T-helper 1 cell treated with Interleukin-12 subunit alpha and Interleukin-12 subunit beta and Interleukin-4 antibody, amounts not matched to agents 30 μg/mL and 1 μg/mL, for 36 hours (primary cell): Measurements from ENCODE around the gene HOMER2.
"Not testable (repeated sequence)": the region's sequence is repeated elsewhere in the genome, so short reads cannot be mapped to it uniquely, and the experiment has no call there.

ENCODE experiments used
- H3K27ac Mint-ChIP-seq: one replicate; pipeline ENCODE4 v1.8.0; 2021; ENCODE audit warnings: mild to moderate bottlenecking, mixed read lengths
- H3K27me3 Mint-ChIP-seq: one replicate; pipeline ENCODE4 v1.8.0; 2021; ENCODE audit warnings: low read depth, mixed read lengths
- H3K36me3 Mint-ChIP-seq: one replicate; pipeline ENCODE4 v1.8.0; 2021; ENCODE audit warnings: low read depth, mixed read lengths
- H3K4me1 Mint-ChIP-seq: one replicate; pipeline ENCODE4 v1.8.0; 2021; ENCODE audit warnings: low read depth, mixed read lengths
- H3K4me3 Mint-ChIP-seq: one replicate; pipeline ENCODE4 v1.8.0; 2021; ENCODE audit warnings: mild to moderate bottlenecking, moderate library complexity, mixed read lengths
- H3K9me3 Mint-ChIP-seq: one replicate; pipeline ENCODE4 v1.8.0; 2021; ENCODE audit warnings: mixed read lengths

The HOMER2 gene

GRCh38 chr15:82950295-82950694 lies 2.2 kb downstream of the HOMER2 start:
- peaks cover 29% of the 10 kb centered on the region for H3K27me3 Mint-ChIP-seq
- H3K4me3 Mint-ChIP-seq = no peak overlapping the region
- H3K9me3 Mint-ChIP-seq = no peaks in the 10 kb centered on the region
- H3K27ac Mint-ChIP-seq = no peak overlapping the region
- peaks cover 8% of the 10 kb centered on the region for H3K4me1 Mint-ChIP-seq
- H3K36me3 Mint-ChIP-seq = no peaks in the 10 kb centered on the region

DNA sequence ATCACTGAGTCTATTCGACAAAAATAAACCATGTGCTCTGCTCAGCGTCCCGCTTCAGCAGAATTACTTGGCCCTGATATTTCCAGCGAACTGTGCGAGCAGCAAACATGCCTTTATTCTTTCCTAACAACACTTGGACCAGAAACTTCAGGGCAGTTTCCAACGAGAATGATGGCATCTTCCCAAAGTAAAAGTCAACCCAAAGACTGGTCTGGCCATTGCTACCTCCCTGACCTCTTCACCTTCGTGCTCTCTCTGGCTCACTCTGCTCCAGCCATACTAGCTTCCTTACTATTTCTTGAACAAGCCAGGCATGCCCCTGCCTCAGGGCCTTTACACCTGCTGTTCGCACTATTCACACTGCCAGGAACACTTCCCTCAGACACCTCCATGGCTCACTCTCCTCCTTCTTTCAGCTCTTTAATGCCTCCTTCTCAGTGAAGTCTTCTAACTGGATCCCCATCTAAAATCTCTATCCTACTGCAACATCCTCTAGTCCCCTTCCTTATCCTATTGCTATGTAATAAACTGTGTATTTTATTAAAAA lies 6.3 kb downstream of the HOMER2 start:
- Mint-ChIP-seq H3K9me3 (no peaks in the 10 kb centered on the region), H3K27ac (no peak overlapping the region), H3K4me3 (no peak overlapping the region), H3K27me3 (peaks cover 28% of the 10 kb centered on the region), H3K4me1 (no peaks in the 10 kb centered on the region), H3K36me3 (no peaks in the 10 kb centered on the region)

DNA sequence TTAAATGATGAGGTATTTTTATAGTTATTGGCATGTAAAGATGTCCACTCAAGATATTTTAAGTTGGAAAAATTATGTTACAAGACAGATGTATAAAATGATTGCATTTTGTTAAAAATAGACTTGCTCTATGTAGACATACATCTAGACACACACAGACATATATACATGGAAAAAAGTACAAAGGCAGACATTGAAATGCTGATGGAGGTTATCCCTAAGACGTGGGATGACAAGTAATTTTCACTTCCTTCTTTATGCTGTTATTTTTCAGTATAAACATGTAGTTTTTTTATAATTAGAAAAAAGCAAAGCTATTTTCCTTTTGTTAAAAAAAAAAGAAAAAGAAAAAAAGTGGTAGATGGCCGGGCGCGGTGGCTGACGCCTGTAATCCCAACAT lies 7.2 kb downstream of the HOMER2 start:
- no peak overlapping the region for H3K27ac Mint-ChIP-seq
- H3K27me3 Mint-ChIP-seq = peaks cover 28% of the 10 kb centered on the region
- H3K4me1 Mint-ChIP-seq = no peaks in the 10 kb centered on the region
- H3K36me3 Mint-ChIP-seq = no peaks in the 10 kb centered on the region
- H3K4me3 Mint-ChIP-seq = no peak overlapping the region
- H3K9me3 Mint-ChIP-seq = no peaks in the 10 kb centered on the region

- Mint-ChIP-seq H3K4me1 (no peaks in the 10 kb centered on the region), H3K27ac (no peak overlapping the region), H3K27me3 (peaks cover 28% of the 10 kb centered on the region), H3K9me3 (no peaks in the 10 kb centered on the region), H3K4me3 (no peak overlapping the region), H3K36me3 (no peaks in the 10 kb centered on the region)
Measured at GRCh38 chr15:82944821-82945220, 7.7 kb downstream of the HOMER2 start.

GRCh38 chr15:82944056-82944455 lies 8.5 kb downstream of the HOMER2 start:
- no peak overlapping the region for H3K4me3 Mint-ChIP-seq

DNA sequence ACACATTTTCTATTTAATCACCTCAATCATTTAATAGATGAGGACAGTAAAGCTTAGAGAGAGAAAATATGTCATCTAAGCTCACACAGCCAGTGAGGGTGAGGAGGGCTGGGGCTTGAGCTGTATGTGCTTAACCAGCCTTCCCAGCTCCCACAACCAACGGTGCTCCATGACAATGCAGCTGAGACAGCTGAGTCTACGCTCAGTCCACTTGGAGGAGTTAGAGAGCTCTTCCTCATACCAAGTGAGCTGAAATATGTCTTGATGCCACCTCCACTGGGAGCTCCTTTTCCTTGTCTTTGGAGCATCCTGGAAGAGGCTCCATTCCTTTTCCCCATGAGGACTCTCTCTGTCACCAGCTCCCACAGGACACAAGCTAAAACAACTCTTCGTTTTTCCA lies 9.3 kb downstream of the HOMER2 start:
- no peak overlapping the region for H3K27ac Mint-ChIP-seq
- peaks cover 38% of the 10 kb centered on the region for H3K27me3 Mint-ChIP-seq
- no peaks in the 10 kb centered on the region for H3K36me3 Mint-ChIP-seq

More at GRCh38 chr15:82944056-82944455, 8.5 kb downstream of the HOMER2 start:
- Mint-ChIP-seq H3K27me3 (peaks cover 29% of the 10 kb centered on the region), H3K36me3 (no peaks in the 10 kb centered on the region), H3K9me3 (no peaks in the 10 kb centered on the region), H3K27ac (no peak overlapping the region), H3K4me1 (no peaks in the 10 kb centered on the region)

DNA sequence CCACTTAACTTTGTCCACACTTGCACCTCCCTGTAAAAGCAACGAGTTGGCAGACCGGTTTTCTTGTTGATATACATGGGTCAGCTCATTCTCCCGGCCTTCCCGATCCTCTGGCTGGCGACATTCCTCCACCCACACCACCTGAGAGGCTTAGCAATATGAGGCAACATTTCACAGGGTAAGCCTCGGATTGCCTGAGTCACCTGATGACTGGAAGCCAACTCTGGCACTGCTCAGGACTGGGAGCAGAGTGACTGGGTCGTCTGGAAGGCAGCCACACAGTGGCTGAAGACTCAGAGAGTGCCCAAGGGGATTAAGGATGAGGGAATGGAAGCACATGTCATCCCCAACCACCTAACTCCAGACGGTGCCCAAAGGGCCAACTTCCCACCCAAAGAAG lies 9.8 kb downstream of the HOMER2 start:
- Mint-ChIP-seq H3K4me3 (no peak overlapping the region), H3K27ac (no peak overlapping the region), H3K4me1 (no peaks in the 10 kb centered on the region), H3K36me3 (no peaks in the 10 kb centered on the region), H3K27me3 (peaks cover 38% of the 10 kb centered on the region), H3K9me3 (no peaks in the 10 kb centered on the region)

More for the DNA sequence above, 9.3 kb downstream of the HOMER2 start:
- Mint-ChIP-seq H3K9me3 (no peaks in the 10 kb centered on the region), H3K4me3 (no peak overlapping the region), H3K4me1 (no peaks in the 10 kb centered on the region)

DNA sequence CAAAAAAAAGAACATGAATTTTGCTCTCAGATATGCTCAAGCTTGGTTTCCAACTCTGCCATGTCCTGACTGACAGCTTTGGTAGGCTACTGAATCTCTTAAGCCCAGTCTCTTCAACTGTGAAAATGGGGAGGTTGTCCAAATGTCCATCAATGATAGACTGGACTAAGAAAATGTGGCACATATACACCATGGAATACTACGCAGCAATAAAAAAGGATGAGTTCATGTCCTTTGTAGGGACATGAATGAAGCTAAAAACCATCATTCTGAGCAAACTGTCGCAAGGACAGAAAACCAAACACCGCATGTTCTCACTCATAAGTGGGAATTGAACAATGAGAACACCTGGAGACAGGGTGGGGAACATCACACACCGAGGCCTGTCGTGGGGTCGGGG lies 12.8 kb downstream of the HOMER2 start:
- H3K9me3 Mint-ChIP-seq, H3K27ac Mint-ChIP-seq, H3K36me3 Mint-ChIP-seq, H3K4me3 Mint-ChIP-seq, H3K4me1 Mint-ChIP-seq: not testable (repeated sequence)
- H3K27me3 Mint-ChIP-seq = peaks cover 36% of the 10 kb centered on the region

GRCh38 chr15:82937712-82938058 lies 14.8 kb downstream of the HOMER2 start:
- H3K27me3 Mint-ChIP-seq = peaks cover 33% of the 10 kb centered on the region

DNA sequence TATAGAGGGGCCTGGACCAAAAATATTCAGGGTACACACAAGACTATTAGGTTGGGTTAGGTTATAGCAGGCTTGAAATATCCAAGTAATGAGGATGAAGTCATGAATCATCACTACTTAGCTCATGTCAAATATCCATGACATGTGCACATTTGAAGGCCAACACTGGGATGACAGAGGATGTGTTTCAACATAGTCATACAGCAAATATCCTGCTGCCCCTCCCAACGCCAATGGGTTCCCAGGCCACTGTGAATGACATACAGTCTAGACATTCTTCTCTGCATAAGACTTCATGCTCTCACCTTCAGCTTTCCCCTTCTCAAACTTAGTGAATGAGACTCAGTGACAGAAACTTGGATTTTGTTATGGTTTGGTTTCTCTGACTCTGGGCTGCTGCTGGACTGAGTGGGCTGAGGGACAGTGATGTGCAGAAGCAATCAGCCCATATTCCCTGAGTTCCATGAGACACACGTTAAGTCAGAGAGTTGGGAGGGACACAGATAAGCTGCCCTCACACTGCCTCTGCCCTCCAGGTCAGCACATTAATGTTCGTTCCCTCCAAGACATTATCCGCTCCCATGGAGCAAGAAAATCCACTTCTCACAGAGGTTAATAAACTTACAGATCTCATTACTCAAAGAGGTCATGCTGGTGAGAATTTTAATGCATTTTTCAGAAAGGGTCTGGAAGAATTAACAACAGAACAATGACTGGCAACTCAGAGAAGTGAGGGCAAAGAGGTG lies 15.4 kb downstream of the HOMER2 start:
- Mint-ChIP-seq H3K9me3 (no peaks in the 10 kb centered on the region), H3K4me1 (peaks cover 3% of the 10 kb centered on the region), H3K36me3 (no peaks in the 10 kb centered on the region), H3K27ac (no peak overlapping the region), H3K4me3 (no peak overlapping the region), H3K27me3 (peaks cover 33% of the 10 kb centered on the region)

More at GRCh38 chr15:82937712-82938058, 14.8 kb downstream of the HOMER2 start:
- Mint-ChIP-seq H3K27ac (no peak overlapping the region), H3K4me1 (peaks cover 3% of the 10 kb centered on the region), H3K4me3 (no peak overlapping the region), H3K36me3 (no peaks in the 10 kb centered on the region), H3K9me3 (no peaks in the 10 kb centered on the region)

GRCh38 chr15:82935382-82935781 lies 17.1 kb downstream of the HOMER2 start:
- H3K4me1 Mint-ChIP-seq = peaks cover 3% of the 10 kb centered on the region
- H3K36me3 Mint-ChIP-seq = no peaks in the 10 kb centered on the region
- no peak overlapping the region for H3K4me3 Mint-ChIP-seq
- peaks cover 27% of the 10 kb centered on the region for H3K27me3 Mint-ChIP-seq
- H3K27ac Mint-ChIP-seq = no peak overlapping the region
- H3K9me3 Mint-ChIP-seq = no peaks in the 10 kb centered on the region

- H3K4me1 Mint-ChIP-seq = peaks cover 3% of the 10 kb centered on the region
- no peak overlapping the region for H3K27ac Mint-ChIP-seq
- peaks cover 27% of the 10 kb centered on the region for H3K27me3 Mint-ChIP-seq
- H3K9me3 Mint-ChIP-seq = no peaks in the 10 kb centered on the region
- H3K36me3 Mint-ChIP-seq = no peaks in the 10 kb centered on the region
- no peak overlapping the region for H3K4me3 Mint-ChIP-seq
Measured at GRCh38 chr15:82934100-82934880, 18.2 kb downstream of the HOMER2 start.

GRCh38 chr15:82933576-82933975 lies 18.9 kb downstream of the HOMER2 start:
- peaks cover 3% of the 10 kb centered on the region for H3K4me1 Mint-ChIP-seq
- no peaks in the 10 kb centered on the region for H3K9me3 Mint-ChIP-seq

DNA sequence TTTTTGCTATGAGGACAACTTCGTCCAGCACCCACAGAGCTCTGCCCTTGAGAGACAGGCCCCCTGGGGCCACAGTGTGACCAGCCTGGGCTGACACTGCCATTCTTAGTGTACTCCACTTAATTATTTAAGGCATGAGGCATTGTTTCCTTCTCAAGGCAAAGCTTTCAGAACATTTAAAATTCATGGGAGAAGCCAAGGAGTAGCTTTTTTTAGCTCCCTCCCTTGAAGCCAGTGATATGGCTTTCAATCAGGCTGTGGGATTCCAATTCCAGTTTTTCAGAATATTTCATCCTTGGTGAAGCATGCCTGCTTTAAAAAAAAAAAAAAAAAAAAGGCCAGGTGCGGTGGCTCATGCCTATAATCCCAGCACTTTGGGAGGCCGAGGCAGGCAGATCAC lies 21.3 kb downstream of the HOMER2 start:
- Mint-ChIP-seq H3K27me3 (peaks cover 16% of the 10 kb centered on the region), H3K9me3 (no peaks in the 10 kb centered on the region), H3K36me3 (no peaks in the 10 kb centered on the region), H3K4me3 (no peak overlapping the region), H3K27ac (no peak overlapping the region), H3K4me1 (peaks cover 3% of the 10 kb centered on the region)

More at GRCh38 chr15:82933576-82933975, 18.9 kb downstream of the HOMER2 start:
- Mint-ChIP-seq H3K27ac (no peak overlapping the region), H3K36me3 (no peaks in the 10 kb centered on the region), H3K27me3 (peaks cover 20% of the 10 kb centered on the region), H3K4me3 (no peak overlapping the region)

DNA sequence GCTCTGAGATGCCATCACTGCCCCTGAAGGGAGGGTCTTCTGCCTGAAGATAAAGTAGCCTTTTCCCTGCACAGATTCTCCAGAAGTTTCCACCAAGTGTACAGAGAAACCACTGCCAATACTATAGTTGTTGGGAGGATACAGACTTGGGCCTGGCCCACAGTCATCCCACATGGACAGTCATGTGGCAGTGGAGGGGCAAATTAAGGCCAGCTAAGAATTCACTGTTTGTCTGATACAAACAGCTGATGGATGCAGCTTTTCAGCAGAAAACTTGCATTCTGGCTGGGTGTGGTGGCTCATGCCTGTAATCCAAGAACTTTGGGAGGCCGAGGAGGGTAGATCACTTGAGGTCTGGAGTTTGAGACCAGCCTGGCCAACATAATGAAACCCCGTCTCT lies 22.1 kb downstream of the HOMER2 start:
- no peaks in the 10 kb centered on the region for H3K9me3 Mint-ChIP-seq
- no peaks in the 10 kb centered on the region for H3K36me3 Mint-ChIP-seq
- no peak overlapping the region for H3K27ac Mint-ChIP-seq
- H3K4me1 Mint-ChIP-seq = peaks cover 3% of the 10 kb centered on the region
- H3K4me3 Mint-ChIP-seq = no peak overlapping the region
- peaks cover 14% of the 10 kb centered on the region for H3K27me3 Mint-ChIP-seq
